HG03108 (cell line): Measurements from ENCODE around the gene DTNB.

ENCODE experiments used
- ATAC-seq: cut with Tn5 transposase; IDR thresholded peaks from one replicate; pipeline ENCODE4 v1.9.1; 2021; ENCODE audit warnings: moderate library complexity; ENCODE audit not compliant: unreplicated experiment

The DTNB gene

GRCh38 chr2:25473758-25474340 is 199.5 kb downstream of the DTNB start:
- ATAC-seq = no peak

GRCh38 chr2:25473131-25473530 is 200.2 kb downstream of the DTNB start:
- ATAC-seq = no peak

- ATAC-seq = no peak
These were observed 202.6 kb downstream of the DTNB start for GRCh38 chr2:25470806-25471205.

GRCh38 chr2:25467743-25468142 is 205.6 kb downstream of the DTNB start:
- no peak for ATAC-seq

- ATAC-seq = no peak
These were observed 211.4 kb downstream of the DTNB start for GRCh38 chr2:25462021-25462420.

GRCh38 chr2:25460261-25460905 is 213.0 kb downstream of the DTNB start:
- no peak for ATAC-seq

DNA sequence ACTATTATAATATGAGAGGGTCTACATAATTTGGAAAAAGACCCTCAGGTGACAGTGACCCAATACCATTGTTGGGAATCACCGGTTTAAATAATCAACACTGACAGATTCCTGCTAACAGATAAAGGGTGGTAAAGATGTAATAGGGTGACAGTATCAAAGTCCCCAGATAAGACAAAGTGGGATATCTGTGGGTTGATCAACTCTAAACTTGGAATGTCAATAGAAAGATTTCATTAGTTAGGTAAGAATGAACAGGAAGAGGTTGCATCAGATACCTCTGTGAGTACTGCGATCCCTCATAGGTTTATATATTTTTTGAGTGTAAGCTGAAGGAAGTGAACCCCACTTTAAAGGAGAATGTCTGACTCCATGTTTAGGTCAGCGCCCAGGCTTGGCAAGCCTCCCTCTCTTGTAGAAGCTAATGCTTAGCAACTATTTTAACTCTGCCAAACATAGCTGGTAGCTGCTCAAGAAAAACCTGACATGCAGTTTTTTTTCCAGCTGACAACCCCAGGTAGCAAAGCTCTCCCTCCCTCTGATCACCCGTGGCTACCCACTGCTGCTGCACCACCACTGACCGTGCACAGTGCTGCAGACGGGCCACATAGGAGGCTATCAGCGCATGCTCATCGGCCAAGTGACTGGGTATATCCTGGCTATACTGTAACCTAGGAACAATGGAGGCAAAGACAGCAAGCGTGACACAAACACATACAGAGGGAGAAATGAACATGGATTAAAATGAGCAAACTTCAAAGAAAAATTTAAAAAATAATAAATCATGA is 218.4 kb downstream of the DTNB start:
- ATAC-seq = no peak

DNA sequence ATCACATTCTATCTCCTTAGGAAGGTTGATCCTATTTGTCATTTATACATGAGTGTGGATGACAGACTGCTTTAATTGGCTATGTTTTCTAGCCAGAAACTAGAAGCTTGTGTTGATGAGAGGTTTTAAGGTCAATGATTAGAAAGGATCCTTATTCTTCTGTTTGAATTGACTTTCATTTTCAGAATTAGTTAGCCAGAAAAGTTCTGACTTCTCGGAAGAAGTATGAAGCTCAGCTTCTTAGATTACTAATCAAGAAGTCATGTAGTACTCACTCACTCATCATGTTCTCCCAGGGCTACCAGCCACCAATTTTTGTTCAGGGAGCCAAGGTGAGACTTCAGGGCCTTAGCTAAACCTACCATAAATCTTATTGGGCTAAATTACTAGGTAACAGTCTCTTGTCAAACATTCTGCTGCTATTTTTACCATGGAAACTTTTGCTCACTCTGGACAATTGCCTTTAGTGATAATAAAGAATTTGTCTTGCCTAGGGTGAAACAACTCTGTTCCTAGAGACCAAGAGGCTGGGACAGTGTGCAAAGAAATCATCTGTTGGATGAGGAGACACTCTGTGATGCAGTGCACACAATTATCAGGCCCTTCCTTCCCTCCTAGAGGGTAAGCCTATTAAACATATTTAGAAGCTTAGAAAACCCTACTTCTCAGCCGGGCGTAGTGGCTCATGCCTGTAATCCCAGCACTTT is 220.0 kb downstream of the DTNB start:
- peak; percentile 81 for ATAC-seq

DNA sequence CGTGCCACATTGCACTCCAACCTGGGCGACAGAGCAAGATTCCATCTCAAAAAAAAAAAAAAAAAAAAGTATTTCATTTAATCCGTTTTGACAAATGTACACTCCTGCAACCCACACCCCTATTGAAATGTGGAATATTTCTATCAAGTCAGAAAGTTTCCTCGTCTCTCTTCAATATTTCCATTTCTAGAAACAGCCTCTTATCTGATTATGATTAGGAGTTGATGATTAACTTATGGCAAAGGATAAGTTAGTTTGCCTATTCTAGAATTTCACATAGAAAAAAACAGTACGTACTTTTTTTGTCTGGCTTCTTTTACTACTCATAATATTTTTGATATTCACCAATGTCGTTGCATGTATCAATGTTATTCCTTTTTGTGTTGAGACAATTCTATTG is 224.6 kb downstream of the DTNB start:
- ATAC-seq = no peak

- no peak for ATAC-seq
These were observed 226.4 kb downstream of the DTNB start for GRCh38 chr2:25447018-25447417.

GRCh38 chr2:25446122-25446521 is 227.3 kb downstream of the DTNB start:
- ATAC-seq = no peak

GRCh38 chr2:25445464-25445863 is 227.9 kb downstream of the DTNB start:
- ATAC-seq = no peak

- no peak for ATAC-seq
These were observed 228.6 kb downstream of the DTNB start for GRCh38 chr2:25444608-25445270.

DNA sequence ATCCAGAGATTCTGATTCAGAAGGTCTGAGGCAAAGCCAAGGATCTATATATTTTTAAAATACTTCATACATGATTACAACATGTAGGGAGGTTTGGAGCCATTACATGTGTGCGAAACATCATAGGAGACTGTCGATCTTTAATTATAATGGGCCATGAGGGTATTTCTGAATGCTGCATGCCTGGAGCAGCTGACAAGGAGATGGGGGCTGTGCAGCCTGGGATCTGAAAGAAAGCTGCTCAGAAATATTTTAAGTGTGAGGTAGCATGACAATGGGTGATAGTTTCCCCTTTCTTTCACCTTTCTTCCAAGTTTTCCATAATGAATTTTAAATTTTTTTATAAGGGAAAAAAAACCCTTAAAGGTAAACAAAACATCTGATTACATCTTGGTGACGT is 229.6 kb downstream of the DTNB start:
- ATAC-seq = no peak

DNA sequence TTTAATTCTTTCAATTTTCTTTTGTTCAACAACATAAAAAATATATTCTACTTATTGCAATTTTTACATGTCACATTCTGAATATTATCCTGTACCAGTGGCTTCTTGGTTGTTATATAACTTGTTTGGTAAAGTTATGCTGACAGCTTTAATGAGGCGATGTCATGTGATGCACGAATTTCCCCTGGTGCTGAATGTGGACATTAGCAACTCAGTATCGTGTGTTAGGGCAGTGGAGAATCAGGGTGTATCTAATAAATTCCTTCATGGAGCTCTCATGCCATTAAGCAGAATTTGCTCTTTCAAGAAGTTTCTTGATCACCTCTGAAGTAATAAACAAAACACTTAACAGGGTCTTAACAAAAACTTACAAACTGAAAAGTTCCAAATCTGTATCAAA is 232.0 kb downstream of the DTNB start:
- no peak for ATAC-seq

DNA sequence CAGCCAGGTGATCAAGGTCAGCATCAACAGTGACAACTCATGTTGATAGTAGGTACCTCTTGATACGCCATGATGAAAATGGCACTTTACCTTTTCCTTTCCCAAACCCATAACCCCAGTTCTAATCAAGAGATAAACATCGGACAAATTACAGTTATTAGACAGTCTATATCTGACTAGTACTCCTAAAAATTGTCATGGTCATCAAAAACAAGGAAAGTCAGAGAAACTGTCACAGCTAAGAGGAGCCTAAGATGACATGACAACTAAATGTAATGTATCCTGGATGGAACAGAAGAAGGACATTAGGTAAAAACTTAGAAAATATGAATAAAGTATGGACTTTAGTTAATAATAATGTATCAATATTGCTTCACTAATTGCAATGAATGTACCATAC is 234.6 kb downstream of the DTNB start:
- no peak for ATAC-seq

DNA sequence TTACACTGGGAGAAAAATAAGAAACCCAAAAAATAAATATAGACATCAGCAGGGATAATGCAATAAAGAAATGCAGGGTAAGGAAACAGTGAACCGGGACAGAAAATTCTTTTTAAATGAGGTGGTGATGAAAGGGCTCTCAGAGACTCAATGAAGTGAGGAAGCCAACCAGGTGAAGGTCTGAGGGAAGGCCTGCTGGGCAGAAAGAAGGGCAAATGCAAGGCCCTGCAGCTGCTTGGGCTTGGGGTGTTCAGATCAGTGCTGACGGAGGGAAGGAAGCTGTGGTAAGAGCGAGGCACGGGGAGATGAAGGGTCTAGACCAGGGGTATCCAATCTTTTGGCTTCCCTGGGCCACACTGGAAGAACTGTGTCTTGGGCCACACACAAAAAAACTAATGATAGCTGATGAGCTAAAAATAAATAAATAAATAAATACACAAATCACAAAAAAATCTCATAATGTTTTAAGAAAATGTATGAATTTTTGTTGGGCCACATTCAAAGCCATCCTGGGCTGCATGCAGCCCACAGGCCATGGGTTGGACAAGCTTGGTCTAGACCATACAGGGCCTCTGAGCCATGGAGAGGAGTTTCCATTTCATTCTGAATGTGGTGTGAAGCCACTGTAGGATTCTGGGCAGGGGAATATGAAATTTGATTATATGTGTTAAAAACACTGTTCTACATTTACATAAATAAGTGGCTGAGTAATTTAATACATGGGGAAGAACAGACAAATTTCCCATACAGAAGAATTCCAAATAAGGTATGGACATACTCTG is 235.3 kb downstream of the DTNB start:
- ATAC-seq = no peak

DNA sequence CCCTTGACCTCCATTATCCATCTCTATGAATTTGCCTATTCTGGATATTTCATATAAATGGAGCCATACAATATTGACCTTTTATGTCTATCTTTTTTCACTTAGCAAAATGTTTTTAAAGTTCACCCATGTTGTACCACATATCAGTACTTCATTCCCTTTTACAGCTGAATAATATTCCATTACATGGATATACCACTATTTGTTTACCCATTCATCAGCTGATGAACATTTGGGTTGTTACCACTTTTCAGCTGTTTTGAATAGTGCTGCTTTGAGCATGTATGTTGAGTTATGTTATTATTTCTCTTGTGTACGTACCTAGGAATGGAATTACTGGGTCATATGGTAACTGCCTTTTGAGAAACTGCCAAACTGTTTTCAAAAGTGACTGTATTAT is 238.0 kb downstream of the DTNB start:
- no peak for ATAC-seq

DNA sequence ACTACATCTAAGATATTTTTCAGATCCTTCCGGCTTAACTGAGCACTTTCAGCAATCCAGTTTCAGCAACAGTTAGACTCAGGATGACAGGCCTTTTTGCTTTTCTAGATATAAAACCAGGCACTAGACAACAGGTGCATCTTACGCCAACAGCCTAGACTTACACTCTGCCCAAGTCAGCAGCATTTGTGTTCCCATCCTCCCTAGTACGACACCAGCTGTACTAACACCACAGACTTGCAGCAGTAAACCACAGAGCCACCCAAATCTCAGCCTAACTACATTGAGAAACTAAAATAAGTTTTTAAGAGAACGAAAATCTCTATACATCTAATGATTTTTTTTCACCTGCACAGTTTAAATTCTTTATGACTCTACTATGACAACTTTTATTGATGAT is 241.8 kb downstream of the DTNB start:
- no peak for ATAC-seq

DNA sequence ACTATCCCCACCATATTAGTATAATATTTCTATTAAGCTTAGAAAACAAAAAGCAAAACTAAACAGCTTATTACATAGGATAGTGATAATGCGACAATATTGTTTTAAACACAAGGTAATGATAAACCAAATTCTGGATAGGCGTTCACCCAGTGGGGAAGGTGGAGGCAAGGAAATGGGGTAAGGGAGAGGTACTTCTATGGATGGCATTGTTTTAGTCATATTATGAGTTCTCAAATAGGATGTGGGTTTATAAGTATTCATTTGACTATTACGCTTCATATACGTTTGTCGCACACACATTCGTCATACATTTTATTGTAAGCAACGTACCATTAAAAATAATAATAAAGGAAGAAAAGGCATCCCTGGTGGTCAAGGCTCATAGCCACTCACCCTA is 242.8 kb downstream of the DTNB start:
- ATAC-seq = no peak
